Sigmoid colon (tissue), 4 donors: ENCODE data around the gene TNFRSF1B.

Source experiments
- POLR2A ChIP-seq, 2 donors: fragments of 450-650 bp; IDR thresholded peaks; one replicate each; pipeline ENCODE4 v1.6.1; 2016; ENCODE audit warnings: antibody characterized with exemption in 2 of 2, mild to moderate bottlenecking in 2 of 2, moderate library complexity in 2 of 2
- POLR2AphosphoS5 ChIP-seq, 4 donors: sonication (generic); formaldehyde crosslinking; IDR thresholded peaks; one replicate each; pipeline ENCODE4 v1.6.1; 2017; ENCODE audit warnings: antibody characterized with exemption in 4 of 4
- TF ChIP-seq, protein P1 (sequence below), 4 experiments: fragments of 450-650 bp in 3 of 4; fragments of 200-600 bp in 1 of 4; IDR thresholded peaks; one replicate each; pipeline ENCODE4 v1.5.1; 2016 to 2019; ENCODE audit warnings: antibody characterized with exemption in 4 of 4, mild to moderate bottlenecking in 3 of 4, moderate library complexity in 2 of 4

DNA sequence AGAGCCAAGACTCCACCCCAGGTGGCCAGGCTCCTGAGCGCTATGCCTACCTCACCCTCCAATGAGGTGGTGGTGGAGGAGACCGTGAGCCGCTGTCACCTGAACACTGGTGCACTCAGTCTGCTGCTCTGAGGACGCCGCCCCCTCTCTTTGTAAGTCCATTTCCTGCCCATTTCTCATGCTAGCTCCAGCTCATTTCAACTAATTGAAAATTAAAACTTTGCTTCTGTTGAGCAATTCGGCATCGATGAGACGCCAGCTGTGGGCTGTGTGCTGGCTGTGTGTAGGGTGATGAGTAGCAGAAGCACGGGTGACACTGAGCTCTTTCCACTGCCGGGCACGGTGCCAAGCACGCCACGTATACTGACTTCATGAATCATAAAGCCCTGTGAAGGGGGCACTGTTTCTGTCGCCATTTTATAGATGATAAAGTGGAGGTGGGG lies 11.2 kb downstream of the TNFRSF1B start:
- TF ChIP-seq, protein P1, sequence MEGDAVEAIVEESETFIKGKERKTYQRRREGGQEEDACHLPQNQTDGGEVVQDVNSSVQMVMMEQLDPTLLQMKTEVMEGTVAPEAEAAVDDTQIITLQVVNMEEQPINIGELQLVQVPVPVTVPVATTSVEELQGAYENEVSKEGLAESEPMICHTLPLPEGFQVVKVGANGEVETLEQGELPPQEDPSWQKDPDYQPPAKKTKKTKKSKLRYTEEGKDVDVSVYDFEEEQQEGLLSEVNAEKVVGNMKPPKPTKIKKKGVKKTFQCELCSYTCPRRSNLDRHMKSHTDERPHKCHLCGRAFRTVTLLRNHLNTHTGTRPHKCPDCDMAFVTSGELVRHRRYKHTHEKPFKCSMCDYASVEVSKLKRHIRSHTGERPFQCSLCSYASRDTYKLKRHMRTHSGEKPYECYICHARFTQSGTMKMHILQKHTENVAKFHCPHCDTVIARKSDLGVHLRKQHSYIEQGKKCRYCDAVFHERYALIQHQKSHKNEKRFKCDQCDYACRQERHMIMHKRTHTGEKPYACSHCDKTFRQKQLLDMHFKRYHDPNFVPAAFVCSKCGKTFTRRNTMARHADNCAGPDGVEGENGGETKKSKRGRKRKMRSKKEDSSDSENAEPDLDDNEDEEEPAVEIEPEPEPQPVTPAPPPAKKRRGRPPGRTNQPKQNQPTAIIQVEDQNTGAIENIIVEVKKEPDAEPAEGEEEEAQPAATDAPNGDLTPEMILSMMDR (IDR thresholded peaks at IDR 0.05) = no peak
- peak in 2 of 4 donors; percentile 15 to 47 for TF ChIP-seq POLR2AphosphoS5 (IDR thresholded peaks at IDR 0.05)
- TF ChIP-seq POLR2A (IDR thresholded peaks at IDR 0.05) = no peak
